IPS-15b (cell line): Measurements from ENCODE around the gene GKAP1.
"Not testable (repeated sequence)": the region's sequence is repeated elsewhere in the genome, so short reads cannot be mapped to it uniquely, and the experiment has no call there.

Experiments used
- H3K27me3 ChIP-seq: one replicate; pipeline ENCODE4 v1.6.1; 2013; ENCODE audit warnings: low read length; ENCODE audit not compliant: control insufficient read depth, insufficient read depth
- H3K36me3 ChIP-seq: one replicate; pipeline ENCODE4 v1.6.1; 2013; ENCODE audit warnings: low read length; ENCODE audit not compliant: control insufficient read depth, insufficient read depth
- H3K4me1 ChIP-seq: one replicate; pipeline ENCODE4 v1.6.1; 2013; ENCODE audit warnings: mild to moderate bottlenecking, low read length; ENCODE audit not compliant: control insufficient read depth, insufficient read depth
- H3K4me3 ChIP-seq: one replicate; pipeline ENCODE4 v1.5.1; 2013; ENCODE audit warnings: low read depth, low read length
- H3K9ac ChIP-seq: one replicate; pipeline ENCODE4 v1.6.1; 2013; ENCODE audit warnings: low read depth, mild to moderate bottlenecking, low read length
- H3K9me3 ChIP-seq: one replicate; pipeline ENCODE4 v1.6.1; 2013; ENCODE audit warnings: mild to moderate bottlenecking, low read length; ENCODE audit not compliant: control insufficient read depth, insufficient read depth

GKAP1 gene

GRCh38 chr9:83722726-83723495 is 94.7 kb downstream of the GKAP1 start:
- H3K27me3 ChIP-seq = no peaks in the 10 kb centered on the region
- H3K36me3 ChIP-seq = no peaks in the 10 kb centered on the region
- no peaks in the 10 kb centered on the region for H3K9me3 ChIP-seq
- no peak overlapping the region for H3K4me3 ChIP-seq
- H3K9ac ChIP-seq = no peak overlapping the region
- no peaks in the 10 kb centered on the region for H3K4me1 ChIP-seq

DNA sequence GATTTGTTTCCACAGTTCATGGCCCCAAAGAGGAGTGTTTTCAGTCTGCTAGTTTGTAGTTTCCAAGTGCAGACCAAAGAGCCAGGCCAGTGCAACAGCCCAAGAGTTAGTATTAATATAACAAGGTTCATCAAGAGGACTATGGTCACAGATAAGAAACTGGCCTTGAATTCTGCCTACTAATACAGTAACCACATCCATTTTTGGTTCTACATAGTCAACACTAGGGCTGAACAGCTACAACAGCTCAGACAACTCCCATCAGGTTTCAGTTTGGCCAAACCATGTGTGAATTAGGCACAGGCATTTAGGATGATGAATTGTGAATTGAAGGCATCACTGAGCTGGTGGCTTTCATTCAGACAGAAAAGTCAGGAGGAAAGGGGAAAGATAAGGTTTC is 96.1 kb downstream of the GKAP1 start:
- Histone ChIP-seq H3K9me3 (no peaks in the 10 kb centered on the region), H3K4me1 (no peaks in the 10 kb centered on the region), H3K4me3 (no peak overlapping the region), H3K27me3 (no peaks in the 10 kb centered on the region), H3K36me3 (no peaks in the 10 kb centered on the region), H3K9ac (no peak overlapping the region)

DNA sequence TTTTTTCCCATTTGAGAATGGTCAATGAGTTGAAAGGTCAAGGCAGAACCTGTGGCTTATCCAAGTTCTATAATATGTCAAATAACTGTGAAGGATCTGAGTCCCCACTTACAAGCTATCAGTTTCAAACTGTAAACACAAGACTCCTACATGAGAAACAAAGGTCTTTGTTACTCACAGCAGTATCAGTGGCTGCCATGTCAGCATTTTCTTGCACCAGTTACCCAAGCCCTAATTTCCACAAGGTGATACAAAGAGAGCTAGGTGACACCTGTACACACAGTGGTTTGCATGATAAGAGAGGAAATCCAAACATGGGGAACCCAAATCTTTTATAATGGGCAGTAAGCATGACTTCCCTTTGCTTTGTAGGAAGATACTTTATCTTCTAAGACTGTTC is 101.8 kb downstream of the GKAP1 start:
- Histone ChIP-seq H3K4me3 (no peak overlapping the region), H3K9me3 (no peaks in the 10 kb centered on the region), H3K36me3 (no peaks in the 10 kb centered on the region), H3K9ac (no peak overlapping the region), H3K4me1 (no peaks in the 10 kb centered on the region), H3K27me3 (peaks cover 3% of the 10 kb centered on the region)

GRCh38 chr9:83715221-83715620 is 102.3 kb downstream of the GKAP1 start:
- Histone ChIP-seq H3K9me3 (no peaks in the 10 kb centered on the region), H3K9ac (no peak overlapping the region), H3K4me3 (no peak overlapping the region), H3K4me1 (no peaks in the 10 kb centered on the region), H3K27me3 (peaks cover 3% of the 10 kb centered on the region), H3K36me3 (no peaks in the 10 kb centered on the region)

DNA sequence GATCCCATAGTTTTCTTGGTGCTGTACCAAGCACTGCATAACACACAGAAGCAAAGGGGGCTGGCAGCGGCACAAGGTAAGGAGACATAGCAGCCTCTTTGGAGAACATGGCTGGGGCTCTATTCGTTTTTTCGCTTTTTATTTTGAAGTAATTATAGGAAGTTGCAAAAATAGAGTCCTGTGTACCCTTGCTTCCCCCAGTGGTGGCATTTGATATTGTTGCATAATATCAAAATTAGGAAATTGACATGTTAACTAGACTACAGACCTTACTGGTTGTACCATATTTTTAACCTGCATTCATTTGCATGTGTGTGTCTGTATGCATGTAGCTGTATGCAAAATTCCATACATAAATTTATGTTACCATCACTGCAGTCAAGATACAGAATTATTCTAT is 103.2 kb downstream of the GKAP1 start:
- Histone ChIP-seq H3K9me3 (no peaks in the 10 kb centered on the region), H3K27me3 (peaks cover 3% of the 10 kb centered on the region), H3K4me3 (no peak overlapping the region), H3K9ac (no peak overlapping the region), H3K4me1 (no peaks in the 10 kb centered on the region), H3K36me3 (no peaks in the 10 kb centered on the region)

DNA sequence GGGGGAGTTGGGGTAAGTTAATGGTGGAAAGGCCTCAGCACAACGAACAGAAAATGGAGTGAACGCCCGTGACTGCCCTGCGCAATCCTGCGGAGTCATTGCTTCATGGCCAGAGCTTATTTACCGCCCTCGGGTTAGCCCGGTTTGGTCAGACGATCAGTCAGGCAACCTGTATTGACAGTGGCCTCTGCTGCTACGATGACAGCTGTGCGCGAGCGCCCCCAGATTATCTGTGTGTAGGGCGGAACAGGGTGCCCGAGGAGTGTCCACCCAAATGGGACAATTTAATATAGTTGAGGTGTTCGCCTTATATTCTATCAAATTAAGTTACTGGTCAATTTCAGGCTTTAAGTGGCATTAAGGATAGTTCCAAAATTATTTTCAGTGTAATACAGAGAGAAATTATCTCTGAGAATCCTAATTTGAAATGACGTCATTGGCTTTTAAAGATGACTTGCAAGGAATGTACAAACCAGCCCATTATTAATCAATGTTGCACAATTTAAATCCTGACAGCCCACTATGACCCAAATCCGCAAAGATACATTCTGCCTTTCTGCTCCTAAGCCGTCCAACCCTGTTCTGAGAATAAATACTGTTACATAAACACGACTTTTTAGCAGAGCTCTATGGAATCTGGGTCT is 108.9 kb downstream of the GKAP1 start:
- no peaks in the 10 kb centered on the region for H3K9me3 ChIP-seq
- peak overlapping the region; percentile 71 for H3K4me3 ChIP-seq
- peaks cover 3% of the 10 kb centered on the region for H3K27me3 ChIP-seq
- peak overlapping the region; percentile 94 for H3K9ac ChIP-seq
- H3K4me1 ChIP-seq = peaks cover 7% of the 10 kb centered on the region
- no peaks in the 10 kb centered on the region for H3K36me3 ChIP-seq

DNA sequence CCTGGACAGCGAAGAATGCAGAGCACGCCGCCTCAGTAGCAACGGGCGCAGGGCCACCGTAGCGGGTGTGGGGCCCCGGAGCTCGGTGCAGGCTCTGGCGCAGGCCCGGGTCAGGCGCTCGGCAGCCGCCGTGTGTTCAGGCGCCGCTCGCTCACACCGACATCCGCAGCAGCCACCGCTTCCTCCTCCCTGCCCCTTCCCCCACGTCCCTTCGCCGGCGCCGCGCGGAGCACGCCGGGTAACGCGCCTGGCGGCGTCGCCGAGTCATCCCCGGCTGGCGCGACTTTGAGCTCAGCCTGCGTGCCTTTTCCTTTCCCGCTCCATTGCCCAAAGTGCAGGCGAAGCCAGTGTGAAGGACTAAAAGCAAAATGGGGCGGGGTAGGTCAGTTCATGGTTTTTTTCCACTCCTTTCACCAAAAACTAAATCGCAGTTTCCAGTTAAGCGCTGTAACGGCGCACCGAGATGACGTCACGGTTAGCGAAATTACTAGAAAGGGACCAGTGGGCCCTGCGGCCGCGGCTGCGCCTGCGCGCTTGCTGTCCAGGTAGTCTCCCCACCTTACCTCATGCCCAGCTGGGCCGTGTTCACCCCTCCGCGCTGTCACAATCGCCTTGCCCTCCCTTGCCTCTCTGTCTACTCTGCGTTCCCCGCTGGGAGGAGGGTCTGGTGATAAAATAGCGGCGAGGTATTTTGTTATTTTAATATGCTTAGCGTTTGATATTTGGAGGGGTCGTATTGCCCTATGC is 109.6 kb downstream of the GKAP1 start, which contains the start of gene UBQLN1:
UBQLN1 (minus strand) TSS at position 191 of the 747 bp plus-strand sequence. CDS start 279 bp downstream, outside the sequence.
- Histone ChIP-seq H3K9ac (peak within 1 kb of the TSS; percentile 94), H3K4me1 (peaks cover 7% of the 10 kb centered on the region), H3K36me3 (no peaks in the 10 kb centered on the region), H3K9me3 (no peaks in the 10 kb centered on the region), H3K27me3 (peaks cover 1% of the 10 kb centered on the region), H3K4me3 (peak within 1 kb of the TSS; percentile 71)

DNA sequence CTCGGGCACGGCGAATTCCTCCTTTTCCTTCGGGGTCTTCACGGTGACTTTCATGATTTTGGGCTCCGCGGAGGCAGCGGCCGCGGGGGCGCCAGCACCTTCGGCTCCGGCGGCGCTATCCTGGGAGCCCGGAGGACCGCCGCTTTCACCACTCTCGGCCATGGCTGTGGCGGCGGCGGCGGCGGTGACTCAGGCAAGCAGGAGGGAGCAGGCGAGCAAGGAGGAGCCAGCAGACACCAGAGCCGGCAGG is 110.1 kb downstream of the GKAP1 start:
- Histone ChIP-seq H3K4me3 (peak overlapping the region; percentile 71), H3K36me3 (no peaks in the 10 kb centered on the region), H3K27me3 (no peaks in the 10 kb centered on the region), H3K9ac (peak overlapping the region; percentile 94), H3K9me3 (no peaks in the 10 kb centered on the region), H3K4me1 (peaks cover 7% of the 10 kb centered on the region)

DNA sequence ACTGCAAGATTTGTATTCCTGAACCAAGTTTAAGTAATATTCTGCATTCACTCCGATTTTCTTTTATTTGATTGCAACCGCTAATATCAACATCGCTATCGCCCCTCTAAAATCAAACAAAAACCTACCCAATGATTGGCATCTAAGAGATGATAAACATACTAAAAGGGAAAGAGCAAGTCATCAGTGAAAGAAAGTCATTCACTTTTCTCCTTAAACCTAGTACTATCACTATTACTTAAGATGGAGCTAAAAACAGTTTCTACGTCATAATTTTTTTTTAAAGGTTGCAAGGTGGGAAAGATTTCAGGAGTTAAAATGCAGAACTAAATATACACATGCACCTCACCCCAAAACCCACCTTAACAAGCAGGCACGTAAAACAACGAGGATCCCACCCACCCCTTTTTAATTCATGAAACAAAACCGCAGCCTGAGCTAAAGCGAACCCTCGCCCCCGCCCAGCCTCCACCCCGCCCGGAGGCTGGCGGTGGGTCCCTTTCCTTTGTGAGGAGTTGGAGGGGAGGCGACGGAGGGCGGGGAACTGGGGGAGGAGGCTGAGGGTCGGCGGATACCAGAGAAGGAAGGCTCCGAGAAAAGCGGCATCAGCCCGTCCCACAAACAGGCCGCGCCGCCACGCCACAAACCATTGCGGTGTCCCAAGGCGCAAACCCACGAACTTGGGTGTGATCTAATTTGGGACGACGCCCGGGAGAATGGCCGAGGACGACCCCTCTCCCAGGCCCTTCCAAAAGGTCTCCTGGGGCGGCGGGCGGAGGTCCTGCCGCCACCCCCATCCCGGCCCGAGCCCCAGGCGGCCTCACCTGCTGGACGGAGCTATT is 110.7 kb downstream of the GKAP1 start:
- peak overlapping the region; percentile 71 for H3K4me3 ChIP-seq
- H3K4me1 ChIP-seq = peaks cover 9% of the 10 kb centered on the region
- H3K9me3 ChIP-seq = no peaks in the 10 kb centered on the region
- no peaks in the 10 kb centered on the region for H3K27me3 ChIP-seq
- H3K9ac ChIP-seq = peak overlapping the region; percentile 94
- H3K36me3 ChIP-seq = no peaks in the 10 kb centered on the region

GRCh38 chr9:83705219-83705651 is 112.3 kb downstream of the GKAP1 start:
- not testable (repeated sequence) for H3K36me3 ChIP-seq, H3K4me3 ChIP-seq, H3K27me3 ChIP-seq, H3K9me3 ChIP-seq, H3K9ac ChIP-seq
- H3K4me1 ChIP-seq = peaks cover 14% of the 10 kb centered on the region

GRCh38 chr9:83701769-83702168 is 115.8 kb downstream of the GKAP1 start:
- no peaks in the 10 kb centered on the region for H3K9me3 ChIP-seq
- H3K27me3 ChIP-seq = no peaks in the 10 kb centered on the region
- H3K36me3 ChIP-seq = no peaks in the 10 kb centered on the region
- H3K4me3 ChIP-seq = no peak overlapping the region
- peaks cover 14% of the 10 kb centered on the region for H3K4me1 ChIP-seq
- no peak overlapping the region for H3K9ac ChIP-seq
